Astrocyte of the hippocampus (primary cell): ENCODE data around the gene FBXO34.
A peak's percentile ranks its signal among the peaks of the same experiment; 100 is the strongest.

ENCODE experiments used
- DNase-seq: peaks from one replicate; pipeline ENCODE4 v3.0.0; 2011; ENCODE audit warnings: low read depth, low spot score

Gene FBXO34

GRCh38 chr14:55381040-55381439 is 109.8 kb downstream of the FBXO34 start:
- DNase-seq = no peak

GRCh38 chr14:55381561-55381960 is 110.3 kb downstream of the FBXO34 start:
- no peak for DNase-seq

- peak; percentile 15 for DNase-seq
Observed at GRCh38 chr14:55382483-55382882, 111.3 kb downstream of the FBXO34 start.

GRCh38 chr14:55383056-55383466 is 111.8 kb downstream of the FBXO34 start:
- peak; percentile 62 for DNase-seq

- no peak for DNase-seq
Observed at GRCh38 chr14:55383541-55384140, 112.4 kb downstream of the FBXO34 start.

GRCh38 chr14:55384536-55384935 is 113.3 kb downstream of the FBXO34 start:
- no peak for DNase-seq

GRCh38 chr14:55386037-55386808 is 115.0 kb downstream of the FBXO34 start:
- no peak for DNase-seq

- DNase-seq = no peak
Observed at GRCh38 chr14:55387121-55387520, 115.9 kb downstream of the FBXO34 start.

- no peak for DNase-seq
Observed at GRCh38 chr14:55388160-55388559, 116.9 kb downstream of the FBXO34 start.

- peak; percentile 61 for DNase-seq
Observed at GRCh38 chr14:55389330-55389729, 118.1 kb downstream of the FBXO34 start.

- DNase-seq = peak; percentile 87
Observed at GRCh38 chr14:55398679-55399078, 127.5 kb downstream of the FBXO34 start.

GRCh38 chr14:55399183-55399582 is 128.0 kb downstream of the FBXO34 start:
- DNase-seq = no peak

- DNase-seq = no peak
Observed at GRCh38 chr14:55399852-55400251, 128.6 kb downstream of the FBXO34 start.

GRCh38 chr14:55401751-55402150 is 130.5 kb downstream of the FBXO34 start:
- DNase-seq = no peak
